PC-9 (cell line): ENCODE results near the gene FICD.

Source experiments
- EZH2 ChIP-seq: fragments of 200-600 bp; sonication (generic); IDR thresholded peaks from 2 replicates; pipeline ENCODE4 v1.8.0; 2017; ENCODE audit warnings: antibody characterized with exemption, low read depth
- TF ChIP-seq, protein P1 (sequence below): fragments of 200-600 bp; sonication (generic); conservative IDR thresholded peaks from 2 replicates; pipeline ENCODE4 v1.6.1; 2017; ENCODE audit warnings: mixed run types, antibody characterized with exemption, mild to moderate bottlenecking, moderate library complexity

GRCh38 chr12:108519558-108519957 is 4.5 kb downstream of the FICD start:
- TF ChIP-seq, protein P1, sequence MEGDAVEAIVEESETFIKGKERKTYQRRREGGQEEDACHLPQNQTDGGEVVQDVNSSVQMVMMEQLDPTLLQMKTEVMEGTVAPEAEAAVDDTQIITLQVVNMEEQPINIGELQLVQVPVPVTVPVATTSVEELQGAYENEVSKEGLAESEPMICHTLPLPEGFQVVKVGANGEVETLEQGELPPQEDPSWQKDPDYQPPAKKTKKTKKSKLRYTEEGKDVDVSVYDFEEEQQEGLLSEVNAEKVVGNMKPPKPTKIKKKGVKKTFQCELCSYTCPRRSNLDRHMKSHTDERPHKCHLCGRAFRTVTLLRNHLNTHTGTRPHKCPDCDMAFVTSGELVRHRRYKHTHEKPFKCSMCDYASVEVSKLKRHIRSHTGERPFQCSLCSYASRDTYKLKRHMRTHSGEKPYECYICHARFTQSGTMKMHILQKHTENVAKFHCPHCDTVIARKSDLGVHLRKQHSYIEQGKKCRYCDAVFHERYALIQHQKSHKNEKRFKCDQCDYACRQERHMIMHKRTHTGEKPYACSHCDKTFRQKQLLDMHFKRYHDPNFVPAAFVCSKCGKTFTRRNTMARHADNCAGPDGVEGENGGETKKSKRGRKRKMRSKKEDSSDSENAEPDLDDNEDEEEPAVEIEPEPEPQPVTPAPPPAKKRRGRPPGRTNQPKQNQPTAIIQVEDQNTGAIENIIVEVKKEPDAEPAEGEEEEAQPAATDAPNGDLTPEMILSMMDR = 0 out of 2 replicates have a peak, but pooled peaks have one; percentile 12
- no peak for TF ChIP-seq EZH2
